Measurements from ENCODE around the gene KCNMA1. TPM values are rescaled to one million over a fixed set of nuclear protein-coding genes. Genes with fewer than 3 reads are reported as not detected.

The KCNMA1 gene
- total and polyA plus RNA-seq, 7 donors, result 15.3 to 427 (median 256) TPM

DNA sequence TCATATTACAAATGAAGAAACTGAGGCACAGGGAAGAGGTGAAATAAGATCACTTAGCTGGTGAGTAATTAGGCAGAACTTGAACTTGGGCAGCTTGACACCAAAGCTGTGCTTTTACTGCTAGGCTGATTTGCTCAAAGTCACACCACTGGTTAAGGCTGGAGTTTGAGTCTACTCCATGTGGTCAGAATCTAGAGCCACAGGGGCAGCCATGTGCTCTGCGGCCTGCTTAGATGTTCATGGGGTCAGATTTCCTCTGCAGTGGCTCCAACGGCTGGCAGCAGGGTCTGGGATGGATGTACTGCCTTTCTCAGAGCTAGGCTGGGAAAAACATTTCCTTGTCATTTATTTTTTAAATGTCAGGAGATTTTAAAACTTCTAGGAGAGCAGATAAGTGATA, 417.5 kb downstream of the KCNMA1 start:
- Histone ChIP-seq H3K4me3 (no peak overlapping the region), H3K9me3 (no peaks in the 10 kb centered on the region), H3K4me1 (peaks cover 0 to 34% (median 22%) of the 10 kb centered on the region in 4 donors), H3K27me3 (no peaks in the 10 kb centered on the region), H3K36me3 (peaks cover 0 to 4% (median 0%) of the 10 kb centered on the region in 4 donors), H3K27ac (peak overlapping the region in 2 of 4 donors; percentile 39 to 58)
- no peak for DNase-seq
- 80 to 85% methylated on average over 2 of the region's 2 CpGs for whole genome bisulfite sequencing, 2 donors
- TF ChIP-seq EP300 (IDR thresholded peaks at IDR 0.05) (no peak), POLR2AphosphoS5 (IDR thresholded peaks at IDR 0.05) (no peak), POLR2A (IDR thresholded peaks at IDR 0.05) (no peak)
- TF ChIP-seq, protein P1, sequence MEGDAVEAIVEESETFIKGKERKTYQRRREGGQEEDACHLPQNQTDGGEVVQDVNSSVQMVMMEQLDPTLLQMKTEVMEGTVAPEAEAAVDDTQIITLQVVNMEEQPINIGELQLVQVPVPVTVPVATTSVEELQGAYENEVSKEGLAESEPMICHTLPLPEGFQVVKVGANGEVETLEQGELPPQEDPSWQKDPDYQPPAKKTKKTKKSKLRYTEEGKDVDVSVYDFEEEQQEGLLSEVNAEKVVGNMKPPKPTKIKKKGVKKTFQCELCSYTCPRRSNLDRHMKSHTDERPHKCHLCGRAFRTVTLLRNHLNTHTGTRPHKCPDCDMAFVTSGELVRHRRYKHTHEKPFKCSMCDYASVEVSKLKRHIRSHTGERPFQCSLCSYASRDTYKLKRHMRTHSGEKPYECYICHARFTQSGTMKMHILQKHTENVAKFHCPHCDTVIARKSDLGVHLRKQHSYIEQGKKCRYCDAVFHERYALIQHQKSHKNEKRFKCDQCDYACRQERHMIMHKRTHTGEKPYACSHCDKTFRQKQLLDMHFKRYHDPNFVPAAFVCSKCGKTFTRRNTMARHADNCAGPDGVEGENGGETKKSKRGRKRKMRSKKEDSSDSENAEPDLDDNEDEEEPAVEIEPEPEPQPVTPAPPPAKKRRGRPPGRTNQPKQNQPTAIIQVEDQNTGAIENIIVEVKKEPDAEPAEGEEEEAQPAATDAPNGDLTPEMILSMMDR (IDR thresholded peaks at IDR 0.05), result no peak
- intact Hi-C loops (cut with DNase I), result no loop called here

DNA sequence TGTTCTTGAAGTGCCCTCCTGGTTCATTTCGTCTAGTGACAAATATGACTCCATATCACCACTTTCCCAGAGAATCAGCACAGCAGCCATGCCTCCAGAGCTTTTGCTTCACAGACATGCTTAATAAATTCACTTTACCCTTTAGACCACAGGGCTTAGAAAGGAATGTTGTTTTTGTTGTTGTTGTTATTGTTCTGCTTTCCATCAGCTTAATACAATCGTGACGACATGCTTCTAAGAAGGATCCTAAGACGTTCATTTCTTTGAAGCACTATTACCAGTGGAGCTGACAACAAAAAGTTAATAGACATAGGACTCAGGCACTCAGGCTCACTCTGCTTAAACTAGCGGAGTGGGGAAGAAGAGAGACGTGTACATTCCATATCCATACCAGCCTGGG, 418.6 kb downstream of the KCNMA1 start:
- no peak for DNase-seq
- H3K27ac ChIP-seq, result peak overlapping the region in 2 of 4 donors; percentile 39 to 58
- H3K4me3 ChIP-seq, result no peak overlapping the region
- no peaks in the 10 kb centered on the region for H3K9me3 ChIP-seq
- no peaks in the 10 kb centered on the region for H3K36me3 ChIP-seq
- H3K4me1 ChIP-seq, result peaks cover 0 to 34% (median 24%) of the 10 kb centered on the region in 4 donors
- intact Hi-C loops (cut with DNase I), result no loop called here
- WGBS, 2 donors, result 83 to 87% methylated on average over 6 of the region's 6 CpGs
- H3K27me3 ChIP-seq, result no peaks in the 10 kb centered on the region
- TF ChIP-seq, protein P1 (IDR thresholded peaks at IDR 0.05), result no peak
- TF ChIP-seq EP300 (IDR thresholded peaks at IDR 0.05) (no peak), POLR2AphosphoS5 (IDR thresholded peaks at IDR 0.05) (no peak), POLR2A (IDR thresholded peaks at IDR 0.05) (no peak)

DNA sequence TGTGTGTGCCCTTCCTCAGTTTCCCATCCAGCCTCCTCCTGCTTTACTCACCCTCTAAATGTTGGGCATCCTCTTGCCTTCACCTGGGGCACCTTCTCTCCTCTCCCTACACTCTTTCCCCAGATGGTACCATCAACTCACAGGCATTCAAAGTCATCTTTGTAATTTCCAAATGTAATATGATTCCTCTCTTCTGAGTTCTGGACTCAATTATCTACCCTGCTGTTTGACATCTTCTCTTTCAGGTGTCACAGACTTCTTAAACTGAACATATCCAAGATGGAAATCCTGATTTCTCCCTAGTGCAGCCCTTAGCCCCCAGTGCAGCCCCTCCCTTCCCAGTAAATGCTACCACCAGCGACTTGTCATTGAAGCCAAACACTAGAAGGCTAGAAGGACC, 422.8 kb downstream of the KCNMA1 start:
- Histone ChIP-seq H3K4me1 (peaks cover 0 to 27% (median 18%) of the 10 kb centered on the region in 4 donors), H3K27me3 (no peaks in the 10 kb centered on the region), H3K9me3 (no peaks in the 10 kb centered on the region), H3K27ac (peak overlapping the region in 3 of 4 donors; percentile 59 to 93 (median 70)), H3K36me3 (no peaks in the 10 kb centered on the region), H3K4me3 (no peak overlapping the region)
- no peak for DNase-seq
- WGBS, 2 donors, result 79 to 80% methylated on average over 1 of the region's 1 CpG
- intact Hi-C loops (cut with DNase I), result no loop called here
- TF ChIP-seq EP300 (IDR thresholded peaks at IDR 0.05) (no peak), POLR2A (IDR thresholded peaks at IDR 0.05) (no peak), POLR2AphosphoS5 (IDR thresholded peaks at IDR 0.05) (no peak)
- TF ChIP-seq, protein P1 (IDR thresholded peaks at IDR 0.05), result no peak

DNA sequence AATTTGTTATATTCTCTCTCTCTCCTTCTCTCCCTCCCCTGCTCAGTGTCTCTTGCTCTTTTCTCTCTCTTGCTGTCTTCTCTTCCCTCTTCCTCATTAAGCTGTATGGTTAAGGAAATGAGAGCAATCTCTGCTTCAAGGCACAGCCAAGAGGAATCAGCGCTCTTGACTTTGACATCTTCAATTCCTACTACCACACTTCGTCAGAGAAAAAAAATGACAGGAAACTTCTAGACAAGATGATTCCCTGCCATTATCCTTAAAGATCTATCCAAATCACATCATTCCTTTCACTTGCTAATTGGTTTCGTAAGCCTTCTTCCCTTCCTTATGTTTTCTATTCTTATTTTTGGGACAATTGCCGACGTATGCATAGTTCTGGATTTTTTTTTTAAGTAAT, 425.0 kb downstream of the KCNMA1 start:
- no peaks in the 10 kb centered on the region for H3K9me3 ChIP-seq
- no peak for DNase-seq
- 89 to 94% methylated on average over 5 of the region's 5 CpGs for WGBS, 2 donors
- no peaks in the 10 kb centered on the region for H3K27me3 ChIP-seq
- no peak overlapping the region for H3K4me3 ChIP-seq
- peaks cover 0 to 39% (median 31%) of the 10 kb centered on the region in 4 donors for H3K4me1 ChIP-seq
- H3K27ac ChIP-seq, result peak overlapping the region in 2 of 4 donors; percentile 70 to 93
- TF ChIP-seq, protein P1 (IDR thresholded peaks at IDR 0.05), result no peak
- TF ChIP-seq EP300 (IDR thresholded peaks at IDR 0.05), result no peak
- intact Hi-C loops (cut with DNase I), result no loop called here
- no peaks in the 10 kb centered on the region for H3K36me3 ChIP-seq

DNA sequence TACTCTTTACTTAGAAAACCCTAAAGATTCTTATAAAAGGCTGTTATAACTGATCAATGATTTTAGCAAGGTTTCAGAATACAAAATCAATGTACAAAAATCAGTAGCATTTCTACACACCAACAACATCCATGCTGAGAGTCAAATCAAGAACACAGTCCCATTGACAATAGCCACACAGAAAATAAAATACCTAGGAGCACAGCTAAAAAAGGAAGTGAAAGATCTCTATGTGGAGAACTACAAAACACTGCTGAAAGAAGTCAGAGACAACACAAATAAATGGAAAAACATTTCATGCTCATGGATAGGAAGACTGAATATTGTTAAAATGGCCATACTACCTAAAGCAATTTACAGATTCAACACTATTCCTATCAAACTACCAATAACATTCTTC, 427.0 kb downstream of the KCNMA1 start:
- H3K9me3 ChIP-seq, result no peaks in the 10 kb centered on the region

More for the DNA sequence above, 427.0 kb downstream of the KCNMA1 start:
- peak overlapping the region in 2 of 4 donors; percentile 84 to 93 for H3K27ac ChIP-seq
- intact Hi-C loops (cut with DNase I), result no loop called here
- peaks cover 0 to 43% (median 39%) of the 10 kb centered on the region in 4 donors for H3K4me1 ChIP-seq
- DNase-seq, result no peak
- no peaks in the 10 kb centered on the region for H3K27me3 ChIP-seq
- no peak overlapping the region for H3K4me3 ChIP-seq
- H3K36me3 ChIP-seq, result no peaks in the 10 kb centered on the region
- TF ChIP-seq, protein P1 (IDR thresholded peaks at IDR 0.05), result no peak
- no peak for TF ChIP-seq POLR2AphosphoS5 (IDR thresholded peaks at IDR 0.05)
- TF ChIP-seq POLR2A (IDR thresholded peaks at IDR 0.05), result no peak
- no peak for TF ChIP-seq EP300 (IDR thresholded peaks at IDR 0.05)
